ENCODE measurements around the gene THSD4. TPM values are rescaled to one million over a fixed set of nuclear protein-coding genes. Genes with fewer than 3 reads are reported as not detected.

The THSD4 gene
- total and polyA plus RNA-seq, 2 of the 8 experiments (the other 6 are each of a cell fraction or from before 2014, with no cell fraction given) = 2.5 to 6.2 TPM

- TF ChIP-seq, protein P1, sequence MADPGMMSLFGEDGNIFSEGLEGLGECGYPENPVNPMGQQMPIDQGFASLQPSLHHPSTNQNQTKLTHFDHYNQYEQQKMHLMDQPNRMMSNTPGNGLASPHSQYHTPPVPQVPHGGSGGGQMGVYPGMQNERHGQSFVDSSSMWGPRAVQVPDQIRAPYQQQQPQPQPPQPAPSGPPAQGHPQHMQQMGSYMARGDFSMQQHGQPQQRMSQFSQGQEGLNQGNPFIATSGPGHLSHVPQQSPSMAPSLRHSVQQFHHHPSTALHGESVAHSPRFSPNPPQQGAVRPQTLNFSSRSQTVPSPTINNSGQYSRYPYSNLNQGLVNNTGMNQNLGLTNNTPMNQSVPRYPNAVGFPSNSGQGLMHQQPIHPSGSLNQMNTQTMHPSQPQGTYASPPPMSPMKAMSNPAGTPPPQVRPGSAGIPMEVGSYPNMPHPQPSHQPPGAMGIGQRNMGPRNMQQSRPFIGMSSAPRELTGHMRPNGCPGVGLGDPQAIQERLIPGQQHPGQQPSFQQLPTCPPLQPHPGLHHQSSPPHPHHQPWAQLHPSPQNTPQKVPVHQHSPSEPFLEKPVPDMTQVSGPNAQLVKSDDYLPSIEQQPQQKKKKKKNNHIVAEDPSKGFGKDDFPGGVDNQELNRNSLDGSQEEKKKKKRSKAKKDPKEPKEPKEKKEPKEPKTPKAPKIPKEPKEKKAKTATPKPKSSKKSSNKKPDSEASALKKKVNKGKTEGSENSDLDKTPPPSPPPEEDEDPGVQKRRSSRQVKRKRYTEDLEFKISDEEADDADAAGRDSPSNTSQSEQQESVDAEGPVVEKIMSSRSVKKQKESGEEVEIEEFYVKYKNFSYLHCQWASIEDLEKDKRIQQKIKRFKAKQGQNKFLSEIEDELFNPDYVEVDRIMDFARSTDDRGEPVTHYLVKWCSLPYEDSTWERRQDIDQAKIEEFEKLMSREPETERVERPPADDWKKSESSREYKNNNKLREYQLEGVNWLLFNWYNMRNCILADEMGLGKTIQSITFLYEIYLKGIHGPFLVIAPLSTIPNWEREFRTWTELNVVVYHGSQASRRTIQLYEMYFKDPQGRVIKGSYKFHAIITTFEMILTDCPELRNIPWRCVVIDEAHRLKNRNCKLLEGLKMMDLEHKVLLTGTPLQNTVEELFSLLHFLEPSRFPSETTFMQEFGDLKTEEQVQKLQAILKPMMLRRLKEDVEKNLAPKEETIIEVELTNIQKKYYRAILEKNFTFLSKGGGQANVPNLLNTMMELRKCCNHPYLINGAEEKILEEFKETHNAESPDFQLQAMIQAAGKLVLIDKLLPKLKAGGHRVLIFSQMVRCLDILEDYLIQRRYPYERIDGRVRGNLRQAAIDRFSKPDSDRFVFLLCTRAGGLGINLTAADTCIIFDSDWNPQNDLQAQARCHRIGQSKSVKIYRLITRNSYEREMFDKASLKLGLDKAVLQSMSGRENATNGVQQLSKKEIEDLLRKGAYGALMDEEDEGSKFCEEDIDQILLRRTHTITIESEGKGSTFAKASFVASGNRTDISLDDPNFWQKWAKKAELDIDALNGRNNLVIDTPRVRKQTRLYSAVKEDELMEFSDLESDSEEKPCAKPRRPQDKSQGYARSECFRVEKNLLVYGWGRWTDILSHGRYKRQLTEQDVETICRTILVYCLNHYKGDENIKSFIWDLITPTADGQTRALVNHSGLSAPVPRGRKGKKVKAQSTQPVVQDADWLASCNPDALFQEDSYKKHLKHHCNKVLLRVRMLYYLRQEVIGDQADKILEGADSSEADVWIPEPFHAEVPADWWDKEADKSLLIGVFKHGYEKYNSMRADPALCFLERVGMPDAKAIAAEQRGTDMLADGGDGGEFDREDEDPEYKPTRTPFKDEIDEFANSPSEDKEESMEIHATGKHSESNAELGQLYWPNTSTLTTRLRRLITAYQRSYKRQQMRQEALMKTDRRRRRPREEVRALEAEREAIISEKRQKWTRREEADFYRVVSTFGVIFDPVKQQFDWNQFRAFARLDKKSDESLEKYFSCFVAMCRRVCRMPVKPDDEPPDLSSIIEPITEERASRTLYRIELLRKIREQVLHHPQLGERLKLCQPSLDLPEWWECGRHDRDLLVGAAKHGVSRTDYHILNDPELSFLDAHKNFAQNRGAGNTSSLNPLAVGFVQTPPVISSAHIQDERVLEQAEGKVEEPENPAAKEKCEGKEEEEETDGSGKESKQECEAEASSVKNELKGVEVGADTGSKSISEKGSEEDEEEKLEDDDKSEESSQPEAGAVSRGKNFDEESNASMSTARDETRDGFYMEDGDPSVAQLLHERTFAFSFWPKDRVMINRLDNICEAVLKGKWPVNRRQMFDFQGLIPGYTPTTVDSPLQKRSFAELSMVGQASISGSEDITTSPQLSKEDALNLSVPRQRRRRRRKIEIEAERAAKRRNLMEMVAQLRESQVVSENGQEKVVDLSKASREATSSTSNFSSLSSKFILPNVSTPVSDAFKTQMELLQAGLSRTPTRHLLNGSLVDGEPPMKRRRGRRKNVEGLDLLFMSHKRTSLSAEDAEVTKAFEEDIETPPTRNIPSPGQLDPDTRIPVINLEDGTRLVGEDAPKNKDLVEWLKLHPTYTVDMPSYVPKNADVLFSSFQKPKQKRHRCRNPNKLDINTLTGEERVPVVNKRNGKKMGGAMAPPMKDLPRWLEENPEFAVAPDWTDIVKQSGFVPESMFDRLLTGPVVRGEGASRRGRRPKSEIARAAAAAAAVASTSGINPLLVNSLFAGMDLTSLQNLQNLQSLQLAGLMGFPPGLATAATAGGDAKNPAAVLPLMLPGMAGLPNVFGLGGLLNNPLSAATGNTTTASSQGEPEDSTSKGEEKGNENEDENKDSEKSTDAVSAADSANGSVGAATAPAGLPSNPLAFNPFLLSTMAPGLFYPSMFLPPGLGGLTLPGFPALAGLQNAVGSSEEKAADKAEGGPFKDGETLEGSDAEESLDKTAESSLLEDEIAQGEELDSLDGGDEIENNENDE (IDR thresholded peaks at IDR 0.05; ENCODE audit: insufficient replicate concordance, low read length) = no peak
- TF ChIP-seq NANOG (IDR thresholded peaks at IDR 0.05; ENCODE audit: insufficient read depth, low read depth, low read length, poor library complexity, severe bottlenecking) (no peak), RNF2 (IDR thresholded peaks at IDR 0.05; ENCODE audit: borderline replicate concordance, low read depth, low read length, missing control alignments, poor library complexity, severe bottlenecking) (no peak), POLR2A (IDR thresholded peaks at IDR 0.05; ENCODE audit: control extremely low read depth in 1 of 2, low read depth in 2 of 2, low read length in 2 of 2) (no peak), BCL11A (IDR thresholded peaks at IDR 0.05; ENCODE audit: low read depth in 2 of 2, low read length in 2 of 2) (no peak), SAP30 (IDR thresholded peaks at IDR 0.05; ENCODE audit: insufficient read depth, insufficient replicate concordance, low read length) (no peak), SIRT6 (IDR thresholded peaks at IDR 0.05; ENCODE audit: low read length) (no peak), MAFK (IDR thresholded peaks at IDR 0.05; ENCODE audit: low read depth, low read length) (no peak), EP300 (IDR thresholded peaks at IDR 0.05; ENCODE audit: borderline replicate concordance in 1 of 2, low read depth in 2 of 2, low read length in 2 of 2) (no peak), GABPA (IDR thresholded peaks at IDR 0.05; ENCODE audit: borderline replicate concordance, insufficient read depth, low read length) (no peak)
These were observed 573.3 kb downstream of the THSD4 start (continued) for GRCh38 chr15:71688509-71689094.

Data from H1 (cell line).